ENCODE data around the gene ZNF274.
A peak's percentile ranks its signal among the peaks of the same experiment; 100 is the strongest.

Gene ZNF274

GRCh38 chr19:58166708-58167280 is 16.1 kb upstream of the ZNF274 start:
- FAIRE-seq (no peak), DNase-seq (ENCODE audit: insufficient read length) (no peak)
- TF ChIP-seq POLR2AphosphoS5 (IDR thresholded peaks at IDR 0.05; ENCODE audit: low read depth, low read length): no peak
- TF ChIP-seq TAF1 (IDR thresholded peaks at IDR 0.05; ENCODE audit: borderline replicate concordance, low read depth, low read length): no peak
- no peak for TF ChIP-seq POLR2A (IDR thresholded peaks at IDR 0.05; ENCODE audit: low read depth, low read length)

GRCh38 chr19:58170860-58171259 is 12.0 kb upstream of the ZNF274 start:
- TF ChIP-seq POLR2AphosphoS5 (IDR thresholded peaks at IDR 0.05; ENCODE audit: low read depth, low read length): no peak
- no peak for TF ChIP-seq TAF1 (IDR thresholded peaks at IDR 0.05; ENCODE audit: borderline replicate concordance, low read depth, low read length)
- TF ChIP-seq POLR2A (IDR thresholded peaks at IDR 0.05; ENCODE audit: low read depth, low read length): no peak
- no peak for DNase-seq (ENCODE audit: insufficient read length)
- no peak for FAIRE-seq

GRCh38 chr19:58181902-58182576 is 822 bp upstream of the ZNF274 start:
- no peak for TF ChIP-seq POLR2AphosphoS5 (IDR thresholded peaks at IDR 0.05; ENCODE audit: low read depth, low read length)
- no peak for TF ChIP-seq POLR2A (IDR thresholded peaks at IDR 0.05; ENCODE audit: low read depth, low read length)
- no peak for TF ChIP-seq TAF1 (IDR thresholded peaks at IDR 0.05; ENCODE audit: borderline replicate concordance, low read depth, low read length)
- FAIRE-seq: peak; percentile 56
- DNase-seq (ENCODE audit: insufficient read length): no peak

GRCh38 chr19:58182577-58182988 is 278 bp upstream of the ZNF274 start:
- DNase-seq (ENCODE audit: insufficient read length) (peak; percentile 83), FAIRE-seq (no peak)
- TF ChIP-seq TAF1 (IDR thresholded peaks at IDR 0.05; ENCODE audit: borderline replicate concordance, low read depth, low read length) (no peak), POLR2AphosphoS5 (IDR thresholded peaks at IDR 0.05; ENCODE audit: low read depth, low read length) (no peak), POLR2A (IDR thresholded peaks at IDR 0.05; ENCODE audit: low read depth, low read length) (no peak)

GRCh38 chr19:58183817-58184215 is 955 bp downstream of the ZNF274 start:
- FAIRE-seq: no peak
- TF ChIP-seq POLR2A (IDR thresholded peaks at IDR 0.05; ENCODE audit: low read depth, low read length) (no peak), POLR2AphosphoS5 (IDR thresholded peaks at IDR 0.05; ENCODE audit: low read depth, low read length) (no peak), TAF1 (IDR thresholded peaks at IDR 0.05; ENCODE audit: borderline replicate concordance, low read depth, low read length) (no peak)
- DNase-seq (ENCODE audit: insufficient read length): no peak

GRCh38 chr19:58196901-58197616 is 14.2 kb downstream of the ZNF274 start:
- TF ChIP-seq TAF1 (IDR thresholded peaks at IDR 0.05; ENCODE audit: borderline replicate concordance, low read depth, low read length) (no peak), POLR2A (IDR thresholded peaks at IDR 0.05; ENCODE audit: low read depth, low read length) (no peak), POLR2AphosphoS5 (IDR thresholded peaks at IDR 0.05; ENCODE audit: low read depth, low read length) (no peak)
- FAIRE-seq (no peak), DNase-seq (ENCODE audit: insufficient read length) (no peak)

- FAIRE-seq (no peak), DNase-seq (ENCODE audit: insufficient read length) (no peak)
- TF ChIP-seq TAF1 (IDR thresholded peaks at IDR 0.05; ENCODE audit: borderline replicate concordance, low read depth, low read length): no peak
Measured at GRCh38 chr19:58203814-58204475, 21.1 kb downstream of the ZNF274 start.

GRCh38 chr19:58204566-58204965 is 21.7 kb downstream of the ZNF274 start:
- FAIRE-seq (no peak), DNase-seq (ENCODE audit: insufficient read length) (no peak)
- no peak for TF ChIP-seq POLR2A (IDR thresholded peaks at IDR 0.05; ENCODE audit: low read depth, low read length)
- no peak for TF ChIP-seq TAF1 (IDR thresholded peaks at IDR 0.05; ENCODE audit: borderline replicate concordance, low read depth, low read length)
- no peak for TF ChIP-seq POLR2AphosphoS5 (IDR thresholded peaks at IDR 0.05; ENCODE audit: low read depth, low read length)

GRCh38 chr19:58209577-58209976 is 26.7 kb downstream of the ZNF274 start:
- no peak for DNase-seq (ENCODE audit: insufficient read length)
- FAIRE-seq: no peak
- no peak for TF ChIP-seq POLR2AphosphoS5 (IDR thresholded peaks at IDR 0.05; ENCODE audit: low read depth, low read length)
- TF ChIP-seq TAF1 (IDR thresholded peaks at IDR 0.05; ENCODE audit: borderline replicate concordance, low read depth, low read length): no peak
- no peak for TF ChIP-seq POLR2A (IDR thresholded peaks at IDR 0.05; ENCODE audit: low read depth, low read length)

GRCh38 chr19:58212336-58213074 is 29.6 kb downstream of the ZNF274 start:
- FAIRE-seq: no peak
- TF ChIP-seq TAF1 (IDR thresholded peaks at IDR 0.05; ENCODE audit: borderline replicate concordance, low read depth, low read length) (no peak), POLR2A (IDR thresholded peaks at IDR 0.05; ENCODE audit: low read depth, low read length) (no peak), POLR2AphosphoS5 (IDR thresholded peaks at IDR 0.05; ENCODE audit: low read depth, low read length) (no peak)
- DNase-seq (ENCODE audit: insufficient read length): no peak

GRCh38 chr19:58213075-58213369 is 30.2 kb downstream of the ZNF274 start:
- FAIRE-seq (no peak), DNase-seq (ENCODE audit: insufficient read length) (no peak)
- no peak for TF ChIP-seq POLR2A (IDR thresholded peaks at IDR 0.05; ENCODE audit: low read depth, low read length)
- TF ChIP-seq TAF1 (IDR thresholded peaks at IDR 0.05; ENCODE audit: borderline replicate concordance, low read depth, low read length): no peak
- no peak for TF ChIP-seq POLR2AphosphoS5 (IDR thresholded peaks at IDR 0.05; ENCODE audit: low read depth, low read length)

Data from GM12892 (cell line).